Measurements from ENCODE around the gene EPHB2. TPM values are rescaled to one million over a fixed set of nuclear protein-coding genes. Genes with fewer than 3 reads are reported as not detected.
A peak's percentile ranks its signal among the peaks of the same experiment; 100 is the strongest.
"Not testable (repeated sequence)": the region's sequence is repeated elsewhere in the genome, so short reads cannot be mapped to it uniquely, and the experiment has no call there.

The EPHB2 gene
- total and polyA plus RNA-seq, 3 donors from 2014 or later, result 7.7 to 9.4 (median 8.2) TPM

DNA sequence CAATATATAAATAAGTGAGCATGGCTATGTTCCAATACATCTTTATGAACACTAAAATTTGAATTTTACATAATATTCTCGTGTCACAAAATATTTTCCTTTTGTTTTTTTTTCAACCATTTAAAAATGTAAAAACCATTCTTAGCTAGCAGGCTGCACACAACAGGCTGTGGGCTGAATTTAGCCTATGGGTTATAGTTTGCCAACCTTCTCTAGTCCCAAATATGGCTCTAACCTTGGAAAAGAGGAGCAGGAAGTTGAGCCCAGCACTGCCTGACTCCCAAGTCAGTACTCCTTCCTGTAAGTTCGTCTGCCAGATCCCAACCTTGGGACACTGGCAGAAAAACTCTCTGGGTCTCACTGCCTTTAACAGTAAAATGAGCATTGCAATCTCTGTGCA is 44.2 kb upstream of the EPHB2 start:
- intact Hi-C loops (cut with DNase I; ENCODE audit: low total_unique reads), result no loop called here
- WGBS, 2 donors, result 40 to 56% methylated on average over 2 of the region's 2 CpGs
- Histone ChIP-seq H3K36me3 (ENCODE audit: low read depth, missing control alignments) (no peaks in the 10 kb centered on the region), H3K4me1 (no peaks in the 10 kb centered on the region), H3K9me3 (no peaks in the 10 kb centered on the region), H3K4me3 (no peak overlapping the region), H3K27me3 (no peaks in the 10 kb centered on the region), H3K27ac (no peak overlapping the region)
- no peak for TF ChIP-seq POLR2A (IDR thresholded peaks at IDR 0.05)
- TF ChIP-seq, protein P1, sequence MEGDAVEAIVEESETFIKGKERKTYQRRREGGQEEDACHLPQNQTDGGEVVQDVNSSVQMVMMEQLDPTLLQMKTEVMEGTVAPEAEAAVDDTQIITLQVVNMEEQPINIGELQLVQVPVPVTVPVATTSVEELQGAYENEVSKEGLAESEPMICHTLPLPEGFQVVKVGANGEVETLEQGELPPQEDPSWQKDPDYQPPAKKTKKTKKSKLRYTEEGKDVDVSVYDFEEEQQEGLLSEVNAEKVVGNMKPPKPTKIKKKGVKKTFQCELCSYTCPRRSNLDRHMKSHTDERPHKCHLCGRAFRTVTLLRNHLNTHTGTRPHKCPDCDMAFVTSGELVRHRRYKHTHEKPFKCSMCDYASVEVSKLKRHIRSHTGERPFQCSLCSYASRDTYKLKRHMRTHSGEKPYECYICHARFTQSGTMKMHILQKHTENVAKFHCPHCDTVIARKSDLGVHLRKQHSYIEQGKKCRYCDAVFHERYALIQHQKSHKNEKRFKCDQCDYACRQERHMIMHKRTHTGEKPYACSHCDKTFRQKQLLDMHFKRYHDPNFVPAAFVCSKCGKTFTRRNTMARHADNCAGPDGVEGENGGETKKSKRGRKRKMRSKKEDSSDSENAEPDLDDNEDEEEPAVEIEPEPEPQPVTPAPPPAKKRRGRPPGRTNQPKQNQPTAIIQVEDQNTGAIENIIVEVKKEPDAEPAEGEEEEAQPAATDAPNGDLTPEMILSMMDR (IDR thresholded peaks at IDR 0.05), result no peak
- DNase-seq, result no peak

DNA sequence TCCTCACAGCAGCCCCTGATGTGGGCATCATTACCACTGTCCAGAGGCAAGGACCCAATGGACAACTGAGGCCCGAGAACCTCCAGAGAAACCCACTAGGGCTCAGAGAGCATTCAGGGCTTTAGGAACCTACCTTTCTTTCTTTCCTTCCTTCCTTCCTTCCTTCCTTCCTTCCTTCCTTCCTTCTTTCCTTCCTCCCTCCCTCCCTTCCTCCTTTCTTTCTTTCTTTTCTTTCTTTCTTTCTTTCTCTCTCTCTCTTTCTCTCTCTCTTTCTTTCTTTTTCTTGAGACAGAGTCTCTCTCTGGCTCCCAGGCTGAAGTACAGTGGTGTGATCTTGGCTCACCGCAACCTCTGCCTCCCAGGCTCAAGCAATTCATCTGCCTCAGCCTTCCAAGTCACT is 41.8 kb upstream of the EPHB2 start:
- H3K9me3 ChIP-seq; intact Hi-C loops (cut with DNase I; ENCODE audit: low total_unique reads); H3K36me3 ChIP-seq (ENCODE audit: low read depth, missing control alignments); H3K4me1 ChIP-seq; H3K4me3 ChIP-seq; DNase-seq; H3K27me3 ChIP-seq; H3K27ac ChIP-seq: not testable (repeated sequence)
- 92 to 96% methylated on average over 2 of the region's 2 CpGs for WGBS, 2 donors

DNA sequence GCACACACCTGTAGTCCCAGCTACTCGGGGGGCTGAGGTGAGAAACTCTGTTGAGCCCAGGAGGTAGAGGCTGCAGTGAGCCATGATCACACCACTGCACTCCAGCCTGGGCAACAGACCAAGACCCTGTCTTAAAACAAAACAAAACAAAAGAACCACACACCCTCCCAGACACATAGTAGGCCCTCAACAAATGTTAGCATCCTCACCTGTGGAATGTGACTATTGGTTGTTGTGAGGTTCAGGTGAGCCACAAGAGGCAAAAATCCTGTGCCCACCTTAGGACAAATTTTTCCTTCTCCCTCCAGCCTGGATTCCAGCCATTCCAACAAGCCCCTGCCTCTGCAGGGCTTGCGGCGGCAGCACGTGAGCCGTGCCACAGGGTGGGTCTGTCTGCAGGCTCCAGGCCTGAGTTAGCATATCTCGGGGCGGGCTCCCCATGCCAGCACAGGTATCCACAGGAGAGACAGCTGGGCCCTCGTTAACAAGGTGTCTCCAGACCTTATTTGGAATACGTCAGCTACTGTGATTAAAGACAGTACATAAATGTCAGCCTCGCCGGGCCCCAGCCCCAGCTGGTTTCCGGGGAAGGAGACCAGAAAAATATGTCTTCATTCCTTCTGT is 40.2 kb upstream of the EPHB2 start:
- no peak for TF ChIP-seq POLR2A (IDR thresholded peaks at IDR 0.05)
- TF ChIP-seq, protein P1 (IDR thresholded peaks at IDR 0.05), result no peak
- no peaks in the 10 kb centered on the region for H3K9me3 ChIP-seq
- H3K4me1 ChIP-seq, result no peaks in the 10 kb centered on the region
- no peaks in the 10 kb centered on the region for H3K36me3 ChIP-seq (ENCODE audit: low read depth, missing control alignments)
- 78 to 83% methylated on average over 12 of the region's 12 CpGs for WGBS, 2 donors
- H3K27ac ChIP-seq, result no peak overlapping the region
- DNase-seq, result no peak
- intact Hi-C loops (cut with DNase I; ENCODE audit: low total_unique reads), result no loop called here
- H3K4me3 ChIP-seq, result no peak overlapping the region
- no peaks in the 10 kb centered on the region for H3K27me3 ChIP-seq

DNA sequence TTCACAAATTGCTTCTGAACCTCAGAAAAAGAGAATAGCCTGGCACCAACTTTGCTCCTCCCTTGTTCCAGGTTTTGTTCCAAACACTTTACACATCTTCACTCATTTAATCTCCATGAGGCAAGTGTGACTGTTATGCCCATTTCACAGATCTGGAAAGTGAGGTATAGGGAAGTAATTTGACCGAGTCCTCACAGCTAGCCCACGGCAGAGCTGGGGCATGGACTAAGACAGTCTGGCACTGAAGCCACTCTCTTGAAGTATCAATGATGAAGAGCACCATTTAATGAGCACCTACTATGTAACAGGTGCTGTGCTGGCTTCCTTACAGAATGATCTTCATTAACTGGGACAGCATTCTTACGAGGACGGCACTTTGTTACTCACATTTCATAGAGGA is 38.6 kb upstream of the EPHB2 start:
- Histone ChIP-seq H3K4me1 (no peaks in the 10 kb centered on the region), H3K27me3 (no peaks in the 10 kb centered on the region), H3K27ac (no peak overlapping the region), H3K9me3 (no peaks in the 10 kb centered on the region), H3K4me3 (no peak overlapping the region), H3K36me3 (ENCODE audit: low read depth, missing control alignments) (no peaks in the 10 kb centered on the region)
- WGBS, 2 donors, result 75 to 97% methylated on average over 4 of the region's 4 CpGs
- no peak for TF ChIP-seq POLR2A (IDR thresholded peaks at IDR 0.05)
- TF ChIP-seq, protein P1 (IDR thresholded peaks at IDR 0.05), result no peak
- DNase-seq, result no peak
- intact Hi-C loops (cut with DNase I; ENCODE audit: low total_unique reads), result no loop called here

DNA sequence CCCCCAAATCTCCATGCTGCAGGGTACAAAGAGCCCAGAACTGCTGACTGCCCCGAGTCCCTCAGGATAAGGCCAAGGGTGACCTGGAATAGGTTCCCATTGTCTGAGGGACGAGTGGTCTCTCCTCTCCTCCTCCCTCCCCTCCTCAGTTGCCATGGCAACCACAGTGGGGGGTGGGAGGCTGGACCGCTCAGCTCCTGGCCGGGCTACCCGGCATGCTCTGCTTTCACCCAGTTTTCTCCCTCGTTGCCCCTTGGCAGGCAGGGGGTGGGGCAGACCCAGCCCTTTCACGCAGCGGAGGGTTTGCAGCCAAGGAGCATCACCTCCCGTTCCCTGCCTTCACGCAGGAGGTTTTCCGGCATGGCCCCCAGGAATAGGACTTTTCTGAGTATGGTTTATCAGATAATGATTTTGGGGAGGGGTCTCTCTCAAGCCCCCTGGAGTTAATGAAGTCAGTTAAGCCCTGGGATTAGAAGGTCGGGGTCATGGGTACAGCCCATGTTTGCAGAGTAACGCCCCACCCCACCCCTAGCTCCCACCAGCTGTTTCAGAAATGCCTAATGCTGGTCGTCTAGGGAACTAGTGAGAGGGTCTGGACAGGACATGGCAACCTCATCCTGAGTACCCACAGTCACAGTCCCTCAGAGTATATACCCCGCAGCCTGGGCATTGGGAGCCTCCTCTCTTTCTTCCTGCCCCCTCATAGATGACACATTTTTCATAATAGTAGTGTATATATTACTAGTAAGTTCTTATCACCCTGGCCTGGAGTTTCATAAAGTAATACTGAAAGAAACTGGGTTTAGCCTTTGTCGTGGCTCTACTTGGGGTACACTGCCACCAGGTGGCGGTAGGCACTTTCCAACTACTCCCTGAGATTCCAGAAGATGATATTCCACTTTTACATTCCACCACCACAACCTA is 36.9 kb upstream of the EPHB2 start:
- intact Hi-C loops (cut with DNase I; ENCODE audit: low total_unique reads), result no loop called here
- TF ChIP-seq, protein P1 (IDR thresholded peaks at IDR 0.05), result peak; percentile 48 to 72 (median 56)
- TF ChIP-seq POLR2A (IDR thresholded peaks at IDR 0.05), result no peak
- 37 to 64% methylated on average over 10 to 17 of the region's 17 CpGs for WGBS, 2 donors
- Histone ChIP-seq H3K4me3 (no peak overlapping the region), H3K36me3 (ENCODE audit: low read depth, missing control alignments) (no peaks in the 10 kb centered on the region), H3K4me1 (no peaks in the 10 kb centered on the region), H3K27me3 (no peaks in the 10 kb centered on the region), H3K9me3 (no peaks in the 10 kb centered on the region), H3K27ac (no peak overlapping the region)
- DNase-seq, result peak; percentile 77

Measured in testis (tissue), 3 donors.